OCI-M2 (cell line): Measurements from ENCODE around the gene NPS.

Source experiments
- DNase-seq: peaks from one replicate; lab custom pipeline; 2025; ENCODE audit not compliant: unreplicated experiment; lab: John Stamatoyannopoulos, UW

The NPS gene, protein sequence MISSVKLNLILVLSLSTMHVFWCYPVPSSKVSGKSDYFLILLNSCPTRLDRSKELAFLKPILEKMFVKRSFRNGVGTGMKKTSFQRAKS

DNA sequence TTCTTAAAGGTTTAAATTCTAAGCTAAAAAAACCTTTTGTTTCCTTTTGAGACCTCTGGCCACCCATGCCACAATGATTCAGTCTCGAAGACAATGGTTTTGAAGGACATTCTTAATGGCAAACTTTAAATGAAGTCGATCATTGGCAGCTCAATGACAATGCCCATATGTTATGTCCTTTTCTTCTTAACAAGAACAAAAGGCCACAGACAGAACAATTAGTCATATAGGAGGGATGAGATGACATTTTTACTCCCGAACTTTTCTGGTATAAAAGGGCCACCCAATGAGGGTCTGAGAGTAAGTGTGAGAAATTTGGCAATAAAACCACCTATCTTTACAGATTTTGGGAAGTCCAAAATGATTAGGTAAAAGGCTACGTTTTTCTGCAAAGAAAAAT is at the start of gene NPS:
NPS (plus strand) TSS at position 301 of the 400 bp plus-strand sequence; CDS start at position 361, 60 bp downstream.
- no peak for DNase-seq

DNA sequence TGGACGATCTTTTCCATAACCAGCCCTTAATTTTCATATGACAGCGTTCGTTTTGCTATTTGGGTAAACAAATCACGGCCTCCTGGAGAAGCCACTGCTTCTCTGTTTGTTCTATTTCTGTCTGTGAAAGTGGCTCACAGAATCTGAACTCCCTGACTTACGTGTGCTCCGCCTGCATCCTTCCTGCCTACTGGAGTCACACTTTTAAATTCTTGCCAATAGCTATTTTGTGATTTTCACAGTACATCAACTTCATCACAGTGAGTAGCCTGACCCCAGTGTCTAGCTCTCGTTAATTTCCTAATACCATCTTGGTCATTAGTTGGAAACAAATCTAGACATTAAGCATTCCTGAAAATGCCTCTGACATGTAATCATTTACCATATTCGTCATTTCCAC is 49.0 kb upstream of the NPS start:
- no peak for DNase-seq

DNA sequence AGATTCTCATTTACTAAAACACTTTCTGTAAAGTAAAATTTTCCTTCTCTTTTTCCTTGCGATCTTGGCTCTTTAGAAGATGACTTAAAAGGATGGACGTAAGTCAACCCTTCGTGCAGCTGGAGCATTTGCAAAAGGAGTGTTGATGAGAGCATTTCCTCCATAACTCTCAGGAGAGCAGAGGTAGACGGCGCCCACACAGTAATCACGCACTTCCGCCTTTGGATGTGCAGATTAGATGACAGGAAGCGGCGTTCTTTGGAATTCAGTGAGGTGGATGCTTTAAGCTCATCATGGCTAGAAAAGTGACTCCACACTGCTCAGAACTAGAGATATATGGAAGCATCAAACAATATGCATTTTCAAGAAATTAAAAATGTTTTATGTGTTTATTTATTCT is 43.0 kb upstream of the NPS start:
- DNase-seq: no peak

DNA sequence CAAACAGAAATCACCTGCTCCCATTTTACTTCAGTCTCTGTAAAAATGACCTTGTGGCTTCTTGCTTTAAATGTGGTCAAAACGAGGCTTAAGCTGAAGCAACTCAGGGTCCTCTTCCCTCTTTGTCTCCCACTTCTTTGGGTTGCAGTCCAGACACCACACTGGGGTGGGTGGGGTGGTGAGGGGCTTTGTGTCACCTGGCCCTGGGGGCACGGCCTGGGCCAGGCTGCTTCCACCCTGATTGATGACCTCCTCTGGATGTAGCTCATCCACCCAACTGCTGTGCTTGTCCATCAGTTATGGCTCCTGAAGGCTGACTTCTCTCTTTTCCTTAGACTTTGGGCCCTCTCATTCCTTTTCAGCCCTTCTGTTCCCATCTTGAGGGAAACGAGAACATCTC is 26.8 kb upstream of the NPS start:
- DNase-seq: no peak

DNA sequence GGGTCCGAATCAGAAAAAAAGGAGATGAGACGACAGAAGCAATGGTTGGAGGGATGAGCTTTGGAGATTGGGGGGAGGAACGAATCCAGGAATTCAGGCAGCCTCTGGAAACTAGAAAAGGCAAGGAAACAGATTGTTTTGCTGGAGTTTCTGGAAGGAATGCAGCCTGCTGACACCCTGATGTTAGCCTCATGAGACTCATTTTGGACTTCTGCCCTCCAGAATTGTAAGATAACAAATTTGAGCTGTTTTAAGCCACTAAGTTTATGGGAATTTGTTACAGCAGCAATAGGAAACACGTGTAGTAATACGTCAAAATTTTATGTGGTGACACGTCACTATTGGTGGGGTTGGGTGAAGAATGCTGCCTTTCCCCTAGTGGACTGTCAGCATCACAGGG is 25.6 kb upstream of the NPS start:
- no peak for DNase-seq

DNA sequence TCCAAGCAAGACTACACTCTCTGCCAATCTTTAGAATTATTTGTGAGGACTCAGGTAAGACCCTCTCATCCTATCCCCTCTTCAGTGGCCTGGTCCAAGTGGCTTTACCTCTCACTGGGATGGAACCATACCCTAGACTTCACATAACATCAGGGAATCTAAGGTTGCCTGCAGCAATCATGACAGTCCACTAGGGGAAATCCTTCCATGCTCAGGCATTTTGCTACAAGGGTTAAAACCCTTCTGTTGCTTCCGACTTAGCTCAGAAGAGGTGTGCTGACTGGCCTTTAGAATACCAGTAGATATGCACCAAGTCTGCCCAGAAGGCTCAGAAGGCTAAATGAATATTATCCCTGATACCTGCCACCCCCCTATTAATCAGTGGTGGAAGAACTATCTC is 24.9 kb upstream of the NPS start:
- DNase-seq: no peak

DNA sequence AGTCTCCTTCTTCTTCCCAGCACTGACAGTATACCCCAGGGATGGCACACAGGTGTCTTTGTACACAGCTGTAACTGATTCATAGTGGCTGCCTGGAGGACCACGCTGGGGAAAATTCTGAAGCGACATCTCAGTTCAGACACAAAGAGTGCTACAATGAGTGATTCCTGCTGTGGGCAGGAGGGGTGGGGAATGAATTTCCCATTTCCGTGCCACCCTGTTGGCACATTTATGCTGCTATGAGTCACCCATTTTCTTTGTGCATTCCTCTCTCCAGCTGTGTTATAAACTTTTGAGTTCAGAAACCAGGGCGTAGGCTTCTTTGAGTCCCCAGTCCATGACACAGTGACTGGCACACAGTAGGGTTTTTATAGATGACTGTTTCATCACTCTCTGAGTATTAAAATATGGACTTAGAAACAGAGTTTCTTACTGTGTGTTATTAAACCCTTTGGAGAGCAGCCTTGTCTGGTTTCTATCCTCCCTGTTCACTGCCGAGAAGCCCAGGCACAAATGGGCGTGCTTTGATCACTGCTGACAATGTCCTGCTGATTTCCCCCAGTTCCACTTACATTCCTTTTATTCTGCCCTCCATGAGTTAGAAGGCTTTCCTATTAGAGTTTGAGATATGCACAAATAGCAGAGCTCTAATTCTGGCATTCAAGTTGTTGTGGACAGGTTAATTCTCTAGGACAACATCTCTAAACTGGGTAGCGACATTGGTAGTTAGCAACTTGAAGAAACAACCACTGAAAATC is 24.0 kb upstream of the NPS start:
- no peak for DNase-seq

DNA sequence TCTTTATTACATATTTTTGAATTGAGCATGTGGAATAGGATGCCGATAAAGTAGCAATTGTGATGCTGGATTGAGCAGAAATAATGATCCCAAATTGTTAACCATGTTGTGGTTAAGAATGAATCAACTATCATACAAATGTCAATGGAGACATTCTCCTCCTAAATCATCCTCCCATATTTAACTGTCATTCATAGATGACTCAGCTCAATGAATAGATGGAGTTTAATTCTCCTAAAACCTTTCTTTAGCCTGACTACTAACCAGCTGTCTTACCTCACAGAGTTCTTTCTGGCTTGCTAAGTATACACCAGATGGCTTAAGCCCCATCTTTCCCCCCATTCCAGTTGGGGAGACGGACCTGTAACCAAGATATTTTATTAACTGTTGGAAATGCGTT is 23.4 kb upstream of the NPS start:
- no peak for DNase-seq

DNA sequence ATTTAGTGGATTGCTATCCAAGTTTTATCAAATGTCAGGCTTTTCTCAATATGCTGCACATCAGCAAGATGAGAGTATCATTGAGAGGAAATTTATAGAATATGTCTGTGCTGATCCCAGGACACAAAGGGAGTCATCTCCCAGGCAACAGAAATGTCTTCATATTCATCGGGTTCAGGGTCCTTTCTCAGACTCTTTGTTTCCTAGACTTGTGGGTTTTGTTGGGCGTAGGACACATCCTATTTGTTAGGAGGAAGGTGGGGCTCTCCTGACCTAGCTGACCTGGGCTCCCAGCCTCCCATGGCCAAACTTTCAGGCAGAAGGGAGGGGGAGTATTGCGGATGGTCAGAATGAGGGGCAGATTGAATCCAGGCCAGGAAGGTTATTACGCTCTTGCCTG is 22.9 kb upstream of the NPS start:
- no peak for DNase-seq

DNA sequence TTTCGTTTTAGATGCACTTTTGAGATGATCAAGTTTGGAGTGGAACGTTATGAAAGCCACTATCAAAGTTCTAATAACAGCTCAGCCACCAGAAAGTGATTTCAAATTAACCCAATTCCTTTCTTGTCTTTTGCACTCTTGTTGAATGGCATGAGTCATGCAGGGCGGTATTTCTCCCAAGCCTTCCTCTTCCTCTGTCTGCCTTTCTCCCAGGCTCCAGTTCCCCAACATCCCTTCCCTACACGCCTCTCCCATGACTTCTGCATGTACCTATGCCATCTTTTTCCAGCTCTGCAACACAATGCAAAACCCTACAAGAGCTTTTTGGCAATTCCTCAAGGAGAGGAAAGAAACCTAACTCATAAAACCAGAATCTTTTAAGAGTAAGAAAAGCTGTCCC is 21.8 kb upstream of the NPS start:
- DNase-seq: no peak

DNA sequence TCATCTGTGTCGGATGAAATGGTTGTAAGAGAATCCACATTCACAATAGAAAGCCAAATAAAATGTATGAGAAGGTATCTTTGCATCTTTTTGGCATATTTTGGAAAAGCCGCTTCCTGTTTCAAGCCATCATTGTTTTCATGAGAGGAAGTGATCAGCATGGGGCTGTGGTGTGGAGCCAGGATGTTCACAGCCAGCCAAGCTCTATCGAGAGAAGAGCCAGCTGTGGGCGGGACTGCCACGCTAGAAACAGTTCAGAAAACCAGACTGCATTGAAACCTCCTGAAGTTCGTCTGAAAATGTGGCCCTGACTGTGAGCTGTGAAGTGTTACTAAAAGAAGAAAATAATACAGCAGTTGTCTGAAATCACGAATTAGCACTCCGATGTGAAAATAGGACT is 21.2 kb upstream of the NPS start:
- DNase-seq: no peak

DNA sequence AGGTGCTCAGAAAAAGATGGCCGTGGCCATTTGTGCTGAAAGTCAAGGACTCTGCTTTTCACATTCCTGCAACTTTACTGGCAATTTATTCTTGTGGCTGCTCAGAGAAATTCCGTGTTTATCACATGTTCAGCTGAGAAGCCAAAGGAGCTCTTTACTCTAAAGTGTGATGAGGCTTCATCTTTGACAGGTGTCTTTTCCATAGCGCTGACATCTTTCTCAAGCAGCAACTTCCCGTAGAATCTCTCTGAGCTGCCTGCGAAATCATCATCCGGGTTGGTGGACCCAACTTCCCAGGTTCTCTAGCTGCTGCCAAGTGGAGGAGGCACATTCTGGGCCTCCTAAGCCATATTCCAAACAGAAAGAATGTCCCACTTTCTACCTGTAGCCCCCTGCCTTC is 16.9 kb upstream of the NPS start:
- no peak for DNase-seq

DNA sequence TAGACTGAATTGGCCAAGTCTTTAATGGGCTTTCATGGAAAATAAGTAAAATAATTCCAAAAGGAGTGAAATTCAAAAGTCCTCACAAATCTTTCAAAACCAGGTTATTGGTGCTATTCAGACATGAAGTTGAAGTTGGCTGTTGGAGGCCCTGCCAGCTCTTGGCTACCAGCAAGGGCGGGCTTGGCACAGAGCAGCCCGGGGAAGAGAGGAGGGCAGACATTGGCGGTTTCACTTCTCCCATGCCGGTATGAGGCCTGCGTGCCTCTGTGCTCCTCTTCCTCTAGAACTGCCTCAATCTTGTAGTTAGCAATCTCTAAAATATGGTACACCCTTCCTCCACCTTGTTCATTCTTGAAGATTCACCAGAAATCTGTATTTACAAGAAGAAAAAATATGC is 16.4 kb upstream of the NPS start:
- DNase-seq: no peak

DNA sequence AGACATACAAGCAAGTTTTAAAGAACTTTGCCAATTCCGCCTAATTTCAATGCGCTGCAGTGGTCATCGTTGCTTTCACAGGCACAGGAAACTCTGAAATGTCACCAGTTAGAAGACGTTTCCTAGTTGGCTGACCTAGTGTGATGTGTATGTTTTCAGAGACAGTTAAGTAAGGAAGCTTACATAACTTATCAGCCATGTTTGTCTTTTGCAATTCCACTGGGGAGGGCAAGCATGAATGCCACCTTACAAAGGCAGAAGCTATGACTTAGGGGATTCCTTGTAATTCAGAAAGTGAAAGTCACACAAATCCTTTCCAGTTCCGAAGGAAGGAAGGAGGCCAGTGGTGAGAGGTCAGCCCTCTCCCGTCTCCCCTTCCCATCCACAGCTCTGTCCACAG is 15.0 kb upstream of the NPS start:
- no peak for DNase-seq

DNA sequence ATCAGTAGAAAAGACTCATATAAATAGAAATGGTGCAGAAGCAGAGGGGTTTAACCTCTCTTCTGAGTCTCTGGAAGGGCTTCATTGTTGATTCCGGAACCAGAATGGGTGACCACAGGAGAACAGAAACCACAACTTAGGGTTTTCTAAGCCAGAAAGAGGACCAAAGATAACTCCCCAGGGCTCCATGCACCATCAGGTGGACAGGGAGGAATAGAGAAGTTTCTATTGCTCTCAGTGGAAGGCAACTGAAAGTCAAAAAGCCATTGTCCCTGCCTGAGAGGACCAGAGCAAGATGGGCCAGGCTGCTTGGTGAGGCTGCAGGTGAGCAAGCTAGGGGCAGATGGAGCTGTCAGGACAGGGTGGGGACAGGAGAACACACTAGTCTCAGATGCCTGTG is 14.6 kb upstream of the NPS start:
- DNase-seq: no peak

DNA sequence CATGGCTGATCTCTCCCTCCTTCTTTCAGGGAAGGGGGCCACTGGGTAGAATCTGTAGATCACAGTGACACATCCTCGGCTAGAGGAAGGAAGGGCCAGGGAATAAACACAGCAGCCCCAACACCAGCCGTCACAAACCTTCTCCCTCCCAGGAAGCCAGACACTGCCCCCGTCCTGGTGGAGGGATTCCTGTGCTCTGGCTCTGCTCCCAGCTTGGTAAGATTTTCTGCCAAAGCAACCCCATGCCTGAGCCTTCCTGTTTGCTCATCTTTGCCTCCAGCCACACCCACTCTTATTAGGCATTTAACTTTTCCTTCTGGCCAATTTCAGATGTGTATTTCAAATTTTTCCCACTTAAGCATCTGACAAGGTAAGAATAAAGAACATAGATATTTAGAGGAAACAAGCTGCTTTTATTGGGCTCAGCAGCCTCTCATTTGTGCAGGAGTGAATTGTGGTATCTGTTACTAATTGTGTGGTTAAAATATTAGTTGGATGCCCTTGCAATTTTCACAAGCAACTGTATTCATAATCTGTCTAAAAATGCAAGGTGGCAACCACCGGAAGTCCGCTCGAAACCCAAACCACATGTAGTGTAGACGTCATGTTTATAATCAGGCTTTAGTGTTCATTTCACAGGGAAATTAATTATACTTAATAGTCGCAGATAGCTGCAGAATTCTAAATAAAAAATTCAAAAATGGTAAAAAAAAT is 13.2 kb upstream of the NPS start:
- DNase-seq: no peak

DNA sequence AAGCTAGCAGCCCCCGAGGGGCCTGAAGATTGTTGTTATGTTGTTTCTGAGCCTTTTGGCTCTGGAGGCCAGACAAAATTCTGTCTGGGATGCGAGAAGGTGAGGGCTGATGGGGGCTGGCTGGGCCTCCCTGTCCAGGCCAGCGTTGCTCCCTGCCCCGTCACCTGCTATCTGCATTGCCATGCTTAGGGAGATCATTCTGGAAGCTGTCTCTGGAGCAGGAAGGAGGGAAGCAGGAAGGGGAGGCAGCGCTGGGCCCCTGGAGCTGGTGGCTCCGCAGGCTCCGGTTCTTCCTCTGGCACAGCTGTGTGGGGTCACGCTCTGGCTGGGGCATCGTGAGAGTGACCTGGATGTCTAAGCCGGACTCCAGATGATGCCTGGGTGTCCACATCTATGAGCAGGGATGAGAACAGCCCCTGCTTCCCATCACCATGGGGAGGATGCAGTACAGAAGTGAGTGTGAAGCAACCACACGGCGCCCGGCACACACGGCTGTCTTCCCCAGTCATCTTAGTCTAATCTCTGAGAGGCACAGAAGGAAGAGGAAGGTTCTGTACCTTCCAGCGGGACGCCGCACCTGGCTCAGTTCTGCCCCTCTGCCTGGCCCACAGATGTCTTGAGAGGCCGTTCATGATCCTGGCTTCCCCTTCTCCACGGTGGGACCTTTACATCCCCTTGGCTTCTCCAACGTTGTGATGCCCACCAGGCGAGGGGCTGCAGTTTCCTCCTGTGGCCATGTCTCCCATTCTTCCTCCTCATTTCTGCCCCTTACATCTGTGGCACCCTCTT is 11.9 kb upstream of the NPS start:
- no peak for DNase-seq

DNA sequence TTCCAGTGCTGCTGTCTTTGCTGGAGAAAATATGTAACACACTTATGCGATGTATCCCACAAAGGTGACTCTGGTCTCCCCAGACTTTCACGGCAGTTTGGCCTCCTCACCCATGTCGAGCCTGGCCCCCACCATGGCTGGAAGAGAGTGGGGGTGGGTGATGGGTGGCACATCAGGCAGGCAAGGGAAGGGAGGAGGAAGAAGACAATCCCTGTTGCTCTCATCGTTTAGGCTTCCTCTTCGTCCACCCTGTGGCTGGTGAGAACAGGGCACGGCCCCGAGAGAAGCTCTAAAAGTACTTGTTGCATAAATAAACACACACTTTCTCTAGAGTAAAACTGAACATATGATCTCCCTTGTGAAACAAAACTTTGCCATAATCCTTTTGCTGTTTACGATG is 11.2 kb upstream of the NPS start:
- no peak for DNase-seq

DNA sequence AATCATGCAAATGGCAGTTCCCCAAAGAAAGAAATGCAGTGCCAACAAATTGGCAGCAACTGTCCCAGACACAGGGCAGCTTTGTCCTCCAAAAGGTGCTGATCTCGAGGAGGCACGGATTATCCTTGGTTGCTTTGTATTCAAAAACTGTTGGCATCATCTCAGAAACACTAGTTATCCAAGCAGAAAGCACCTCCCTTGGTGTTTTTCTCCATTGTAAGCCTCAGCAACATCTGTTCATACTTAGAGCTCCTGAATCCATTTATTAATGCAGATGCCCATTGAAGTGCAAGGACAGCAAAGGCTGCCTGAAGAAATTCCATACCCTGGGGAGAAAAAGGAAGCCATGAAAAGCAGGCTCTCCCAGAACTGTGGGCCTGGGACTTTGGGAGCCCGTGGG is 1.1 kb upstream of the NPS start:
- no peak for DNase-seq

DNA sequence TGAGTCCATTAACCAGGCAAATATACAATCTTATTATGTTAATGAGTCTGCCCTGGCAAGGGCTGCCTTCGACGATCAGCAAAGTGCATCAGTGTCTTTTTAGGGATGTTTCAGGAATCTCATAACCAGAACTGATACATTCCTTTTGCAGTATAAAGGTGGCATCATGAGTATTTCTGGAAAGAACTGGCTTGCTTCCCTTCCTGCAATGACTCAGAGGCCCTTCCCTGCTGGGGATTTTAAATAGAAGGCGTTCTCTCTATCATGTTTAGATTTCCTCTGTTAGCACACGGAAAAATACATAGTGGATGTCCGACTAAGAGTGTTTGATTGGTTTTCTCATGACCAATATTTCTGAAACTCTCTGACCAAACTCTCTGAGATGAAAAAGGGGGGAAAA is 1.8 kb downstream of the NPS start:
- no peak for DNase-seq

DNA sequence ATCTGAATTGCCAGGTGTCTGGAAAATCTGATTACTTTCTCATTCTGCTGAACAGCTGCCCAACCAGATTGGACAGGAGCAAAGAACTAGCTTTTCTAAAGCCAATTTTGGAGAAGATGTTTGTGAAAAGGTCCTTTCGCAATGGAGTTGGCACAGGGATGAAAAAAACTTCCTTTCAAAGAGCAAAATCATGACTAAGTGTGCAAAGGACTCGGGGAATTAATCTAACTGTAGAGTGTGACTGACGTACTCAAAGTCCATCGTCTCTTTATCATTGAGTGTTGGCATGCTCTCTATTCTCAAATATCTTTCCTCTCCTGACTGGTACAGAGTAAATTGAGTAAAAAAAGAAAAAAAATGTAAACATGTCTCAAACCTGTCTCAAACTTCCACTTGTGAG is 3.3 kb downstream of the NPS start:
- no peak for DNase-seq

DNA sequence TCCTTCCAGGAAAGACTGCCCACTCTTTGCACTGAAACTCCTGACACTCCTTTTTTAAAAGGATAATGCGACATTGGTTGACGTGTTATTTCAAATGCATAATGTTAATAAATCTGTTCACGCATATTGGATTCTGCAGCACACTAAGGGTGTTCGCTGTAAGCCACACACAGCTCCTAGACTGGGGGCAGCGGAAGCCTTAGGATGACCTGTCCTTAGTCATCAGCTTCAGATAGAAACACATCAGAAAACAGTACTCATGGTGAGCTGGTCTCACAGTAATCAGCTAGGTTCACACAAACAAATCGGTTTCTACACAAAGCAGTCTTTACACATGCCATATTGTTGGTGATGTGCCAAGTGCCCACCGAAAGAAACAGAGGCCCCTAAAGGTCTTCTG is 4.3 kb downstream of the NPS start:
- DNase-seq: no peak
